DND-41 (cell line): Measurements from ENCODE around the gene MAB21L3.

Source experiments
- ATAC-seq: fragments of 200-7000 bp; cut with Tn5 transposase; 3 replicates; pipeline ENCODE4 v1.9.1; 2021; ENCODE audit warnings: low read depth; ENCODE audit not compliant: insufficient read depth
- DNase-seq: peaks from one replicate; pipeline ENCODE4 v3.0.0-alpha.2; 2020
- H2AFZ ChIP-seq: 2 replicates; pipeline ENCODE4 v1.6.0; 2012; ENCODE audit warnings: low read depth, low read length
- H3K27ac ChIP-seq: 2 replicates; pipeline ENCODE4 v1.5.1; 2012; ENCODE audit warnings: low read length, inconsistent platforms
- H3K27me3 ChIP-seq: fragments of 200-600 bp; sonication (generic); 2 replicates; pipeline ENCODE4 v1.6.0; 2012; ENCODE audit warnings: low read length, mild to moderate bottlenecking, inconsistent platforms; ENCODE audit not compliant: insufficient read depth, poor library complexity
- H3K36me3 ChIP-seq: 2 replicates; pipeline ENCODE4 v1.5.1; 2012; ENCODE audit warnings: low read length, inconsistent platforms; ENCODE audit not compliant: insufficient read depth
- H3K4me1 ChIP-seq: 2 replicates; pipeline ENCODE4 v1.5.1; 2012; ENCODE audit warnings: mild to moderate bottlenecking, low read length; ENCODE audit not compliant: insufficient read depth
- H3K4me2 ChIP-seq: 2 replicates; pipeline ENCODE4 v1.6.0; 2012; ENCODE audit warnings: mild to moderate bottlenecking, moderate library complexity, low read length, inconsistent platforms; ENCODE audit not compliant: insufficient read depth
- H3K4me3 ChIP-seq, 2 experiments: fragments of 200-600 bp in 1 of 2; shearing (Covaris generic) in 1 of 2; 2 replicates each; pipeline ENCODE4 v1.5.1; 2012 to 2016; ENCODE audit warnings: inconsistent platforms in 2 of 2, low read length in 2 of 2, mild to moderate bottlenecking in 2 of 2, low read depth in 1 of 2, moderate library complexity in 1 of 2
- H3K79me2 ChIP-seq: 2 replicates; pipeline ENCODE4 v1.6.0; 2012; ENCODE audit warnings: low read length, inconsistent platforms; ENCODE audit not compliant: insufficient read depth
- H3K9ac ChIP-seq: 2 replicates; pipeline ENCODE4 v1.6.0; 2012; ENCODE audit warnings: low read depth, mild to moderate bottlenecking, inconsistent platforms, low read length, moderate library complexity
- H3K9me3 ChIP-seq: 2 replicates; pipeline ENCODE4 v1.5.1; 2012; ENCODE audit warnings: low read length, moderate library complexity, mild to moderate bottlenecking, inconsistent platforms; ENCODE audit not compliant: insufficient read depth, severe bottlenecking
- H4K20me1 ChIP-seq: 2 replicates; pipeline ENCODE4 v1.6.0; 2012; ENCODE audit warnings: low read length; ENCODE audit not compliant: insufficient read depth
- CTCF ChIP-seq: IDR thresholded peaks from 2 replicates; pipeline ENCODE4 v1.5.1; 2012; ENCODE audit warnings: borderline replicate concordance, low read length, moderate library complexity, mild to moderate bottlenecking; ENCODE audit not compliant: poor library complexity, severe bottlenecking; ENCODE audit errors: extremely low read depth
- EZH2 ChIP-seq: IDR thresholded peaks from 3 replicates; pipeline ENCODE4 v1.6.1; 2012; ENCODE audit warnings: borderline replicate concordance, low read depth, mild to moderate bottlenecking, moderate library complexity, low read length, inconsistent platforms; ENCODE audit not compliant: severe bottlenecking

MAB21L3 gene

GRCh38 chr1:116078699-116079223, 32.4 kb upstream of the MAB21L3 start:
- Histone ChIP-seq H3K79me2 (no peaks in the 10 kb centered on the region), H3K9me3 (no peaks in the 10 kb centered on the region), H4K20me1 (no peaks in the 10 kb centered on the region), H3K36me3 (no peaks in the 10 kb centered on the region), H3K4me1 (no peaks in the 10 kb centered on the region), H2AFZ (no peak overlapping the region), H3K27ac (no peak overlapping the region), H3K4me3 (no peak overlapping the region), H3K9ac (no peak overlapping the region), H3K27me3 (peaks cover 3% of the 10 kb centered on the region), H3K4me2 (no peak overlapping the region)
- ATAC-seq (no peak), DNase-seq (no peak)
- TF ChIP-seq CTCF: no peak
- TF ChIP-seq EZH2: no peak

GRCh38 chr1:116087628-116088027, 23.6 kb upstream of the MAB21L3 start:
- Histone ChIP-seq H3K9me3 (peaks cover 13% of the 10 kb centered on the region), H3K27ac (no peak overlapping the region), H3K9ac (no peak overlapping the region), H3K4me2 (no peak overlapping the region), H2AFZ (no peak overlapping the region), H3K4me1 (no peaks in the 10 kb centered on the region), H3K79me2 (no peaks in the 10 kb centered on the region), H3K4me3 (no peak overlapping the region), H4K20me1 (no peaks in the 10 kb centered on the region), H3K36me3 (no peaks in the 10 kb centered on the region), H3K27me3 (peaks cover 4% of the 10 kb centered on the region)
- DNase-seq: no peak
- no peak for ATAC-seq
- TF ChIP-seq CTCF (no peak), EZH2 (no peak)

GRCh38 chr1:116089870-116090269, 21.3 kb upstream of the MAB21L3 start:
- Histone ChIP-seq H3K36me3 (no peaks in the 10 kb centered on the region), H2AFZ (no peak overlapping the region), H3K4me1 (no peaks in the 10 kb centered on the region), H3K4me2 (no peak overlapping the region), H3K79me2 (no peaks in the 10 kb centered on the region), H3K9me3 (peaks cover 13% of the 10 kb centered on the region), H3K27me3 (peaks cover 2% of the 10 kb centered on the region), H3K4me3 (no peak overlapping the region), H3K27ac (no peak overlapping the region), H3K9ac (no peak overlapping the region), H4K20me1 (no peaks in the 10 kb centered on the region)
- no peak for ATAC-seq
- DNase-seq: no peak
- no peak for TF ChIP-seq EZH2
- TF ChIP-seq CTCF: no peak

GRCh38 chr1:116091083-116091482, 20.1 kb upstream of the MAB21L3 start:
- Histone ChIP-seq H3K4me1 (no peaks in the 10 kb centered on the region), H2AFZ (no peak overlapping the region), H3K79me2 (no peaks in the 10 kb centered on the region), H3K4me2 (no peak overlapping the region), H3K36me3 (no peaks in the 10 kb centered on the region), H4K20me1 (no peaks in the 10 kb centered on the region), H3K27ac (no peak overlapping the region), H3K9me3 (peaks cover 15% of the 10 kb centered on the region), H3K9ac (no peak overlapping the region), H3K27me3 (no peaks in the 10 kb centered on the region), H3K4me3 (no peak overlapping the region)
- ATAC-seq (no peak), DNase-seq (no peak)
- TF ChIP-seq CTCF (no peak), EZH2 (no peak)
